KOPT-K1 (cell line): ENCODE results near the gene CRYL1.

Experiments used
- H3K27ac ChIP-seq: fragments of 200-600 bp; sonication (generic); 2 replicates; pipeline ENCODE4 v1.5.1; 2016; ENCODE audit warnings: antibody characterized with exemption, mild to moderate bottlenecking, low read depth, low read length; ENCODE audit not compliant: poor library complexity, severe bottlenecking
- H3K36me3 ChIP-seq: fragments of 200-600 bp; sonication (generic); 2 replicates; pipeline ENCODE4 v1.5.1; 2017; ENCODE audit warnings: antibody characterized with exemption, mild to moderate bottlenecking, low read length, moderate library complexity; ENCODE audit not compliant: insufficient read depth
- H3K9me3 ChIP-seq: fragments of 200-600 bp; sonication (generic); 2 replicates; pipeline ENCODE4 v1.5.1; 2017; ENCODE audit warnings: antibody characterized with exemption, low read length, mild to moderate bottlenecking; ENCODE audit not compliant: insufficient read depth, poor library complexity, severe bottlenecking

CRYL1 gene

DNA sequence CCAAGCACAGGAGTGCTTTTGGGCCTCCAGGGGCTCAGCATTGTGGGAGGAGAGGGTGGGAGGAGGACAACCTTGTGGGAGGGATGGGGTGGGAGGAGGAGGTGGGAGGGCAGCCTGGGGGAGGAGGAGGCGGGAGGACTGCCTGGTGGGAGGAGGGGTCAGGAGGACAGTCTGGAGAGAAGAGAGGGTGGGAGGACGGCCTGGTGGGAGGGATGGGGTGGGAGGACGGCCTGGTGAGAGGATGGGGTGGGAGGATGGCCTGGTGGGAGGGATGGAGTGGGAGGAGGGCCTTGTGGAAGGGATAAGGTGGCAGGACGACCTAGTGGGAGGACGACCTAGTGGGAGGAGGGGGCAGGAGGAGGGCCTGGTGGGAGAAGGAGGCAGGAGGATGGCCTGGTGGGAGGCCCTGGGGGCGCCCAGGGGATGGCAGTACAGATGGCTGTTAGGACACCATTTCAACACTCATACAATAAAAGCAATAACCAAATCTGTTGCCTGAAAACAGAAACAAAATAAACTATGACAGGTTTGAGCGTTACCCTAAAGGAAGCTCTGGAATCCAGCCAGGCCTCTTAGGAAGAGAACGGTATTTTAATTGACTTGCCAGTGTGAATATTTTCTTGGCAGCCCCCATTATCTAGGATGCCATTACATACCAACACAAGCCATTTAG, 63.7 kb downstream of the CRYL1 start:
- Histone ChIP-seq H3K9me3 (no peaks in the 10 kb centered on the region), H3K27ac (no peak overlapping the region), H3K36me3 (no peaks in the 10 kb centered on the region)

DNA sequence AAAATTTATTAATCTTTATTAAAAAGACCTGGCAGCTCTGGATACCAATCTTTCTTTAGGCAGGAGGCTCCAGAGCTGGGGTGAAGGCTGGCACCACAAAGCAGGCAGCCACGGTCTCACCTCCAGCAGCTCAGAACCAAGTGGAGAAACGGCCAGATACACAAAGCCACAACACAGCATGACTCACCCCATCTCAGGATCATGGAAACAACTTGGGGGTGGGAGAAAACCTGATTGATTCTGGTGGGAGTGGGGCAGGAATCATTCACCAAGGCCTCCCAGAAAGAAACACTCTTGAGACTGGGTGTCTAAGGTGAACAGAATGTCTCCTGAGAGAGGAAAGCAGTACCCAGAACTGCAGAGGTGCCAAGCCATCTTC, 64.2 kb downstream of the CRYL1 start:
- Histone ChIP-seq H3K27ac (no peak overlapping the region), H3K36me3 (no peaks in the 10 kb centered on the region), H3K9me3 (no peaks in the 10 kb centered on the region)

DNA sequence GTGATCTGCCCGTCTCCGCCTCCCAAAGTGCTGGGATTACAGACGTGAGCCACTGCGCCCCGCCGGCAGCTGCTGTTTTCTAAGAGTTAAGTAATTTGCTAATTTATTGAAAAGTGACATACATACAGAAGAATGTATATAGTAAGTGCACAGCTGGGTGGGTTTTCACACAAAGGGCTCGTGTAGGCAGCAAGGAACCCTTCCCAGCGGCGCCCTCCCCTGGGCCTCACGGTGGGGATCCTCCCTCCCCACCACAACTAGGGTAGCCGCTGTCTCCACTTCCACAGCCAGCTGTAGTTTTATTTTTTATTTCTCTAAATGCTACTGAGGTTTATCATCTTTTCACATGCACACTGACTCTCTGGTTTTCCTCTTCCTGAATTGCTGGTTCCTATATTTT, 64.9 kb downstream of the CRYL1 start:
- H3K27ac ChIP-seq, result no peak overlapping the region
- H3K36me3 ChIP-seq, result no peaks in the 10 kb centered on the region
- no peaks in the 10 kb centered on the region for H3K9me3 ChIP-seq

DNA sequence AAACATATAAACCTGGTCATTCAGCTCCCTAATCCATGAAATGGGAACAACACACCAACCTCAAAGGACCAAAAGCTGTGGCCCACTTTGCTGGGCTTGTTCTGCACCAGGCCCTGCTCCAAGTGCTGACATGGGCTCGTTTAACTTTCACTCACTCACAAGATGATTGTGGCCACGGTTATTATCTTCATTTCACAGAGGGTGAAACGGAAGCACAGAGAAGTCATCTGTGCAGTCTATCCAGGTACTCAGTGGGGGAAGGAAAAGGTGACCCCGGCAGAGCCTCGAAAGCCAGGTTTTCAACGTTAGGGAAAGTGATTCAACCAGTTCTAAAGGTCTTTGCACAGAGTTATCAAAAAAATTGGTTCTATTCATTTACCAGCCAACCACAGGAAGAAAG, 68.0 kb downstream of the CRYL1 start:
- Histone ChIP-seq H3K27ac (no peak overlapping the region), H3K9me3 (peaks cover 5% of the 10 kb centered on the region), H3K36me3 (no peaks in the 10 kb centered on the region)

DNA sequence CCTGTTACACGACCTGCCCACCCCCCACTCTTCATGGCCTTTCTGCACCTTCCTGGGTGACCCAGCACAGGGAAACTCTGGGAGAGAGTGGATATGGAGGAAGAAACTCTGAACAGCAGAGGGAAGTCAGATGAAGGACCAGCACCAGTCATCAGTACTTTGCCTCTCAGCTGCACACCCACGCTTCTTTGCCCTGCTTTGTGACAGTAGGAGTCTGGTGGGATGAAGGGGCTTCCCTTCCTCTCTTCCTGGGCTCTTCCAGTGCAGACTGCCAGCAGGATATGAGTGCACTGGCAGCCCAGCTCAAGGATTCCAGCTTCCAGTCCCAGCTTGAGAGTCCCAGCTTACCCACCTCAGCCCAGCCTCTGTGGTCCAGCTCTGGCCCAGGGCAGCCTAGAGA, 68.9 kb downstream of the CRYL1 start:
- Histone ChIP-seq H3K27ac (no peak overlapping the region), H3K36me3 (no peaks in the 10 kb centered on the region)

DNA sequence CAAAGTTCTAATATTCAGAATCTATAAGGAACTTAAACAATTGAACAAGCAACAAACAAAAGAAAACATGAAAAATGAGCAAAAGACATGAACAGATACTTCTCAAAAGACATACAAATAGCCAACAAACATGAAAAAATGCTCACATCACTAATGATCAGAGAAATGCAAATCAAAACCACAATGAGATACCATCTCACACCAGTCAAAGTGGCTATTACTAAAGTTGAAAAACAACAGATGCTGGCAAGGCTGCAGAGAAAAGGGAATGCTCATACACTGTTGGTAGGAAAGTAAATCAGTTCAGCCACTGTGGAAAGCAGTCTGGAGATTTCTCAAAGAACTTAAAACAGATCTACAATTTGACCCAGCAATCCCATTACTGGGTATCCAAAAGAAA, 74.3 kb downstream of the CRYL1 start:
- peaks cover 36% of the 10 kb centered on the region for H3K9me3 ChIP-seq
- no peaks in the 10 kb centered on the region for H3K36me3 ChIP-seq
- no peak overlapping the region for H3K27ac ChIP-seq

More for the DNA sequence above, 68.9 kb downstream of the CRYL1 start:
- H3K9me3 ChIP-seq, result peaks cover 5% of the 10 kb centered on the region

DNA sequence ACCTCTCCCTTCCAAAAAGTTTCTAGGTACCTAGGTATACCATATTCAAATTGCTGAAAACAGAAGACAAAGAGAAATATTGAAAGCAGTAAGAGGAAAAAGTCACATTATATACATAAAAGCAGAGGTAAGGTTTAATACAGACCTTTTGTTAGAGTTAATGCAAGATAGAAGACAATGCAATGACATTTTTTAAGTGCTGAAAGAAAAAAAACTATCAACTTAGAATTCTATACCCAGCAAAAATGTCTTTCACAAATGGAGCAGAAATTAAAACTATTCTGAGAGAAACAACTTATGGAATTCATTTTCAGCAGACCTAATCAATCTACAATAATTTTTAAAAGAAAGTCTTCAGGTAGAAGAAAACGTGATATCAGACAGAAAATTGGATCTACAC, 77.2 kb downstream of the CRYL1 start:
- no peak overlapping the region for H3K27ac ChIP-seq
- no peaks in the 10 kb centered on the region for H3K36me3 ChIP-seq
- peaks cover 40% of the 10 kb centered on the region for H3K9me3 ChIP-seq

DNA sequence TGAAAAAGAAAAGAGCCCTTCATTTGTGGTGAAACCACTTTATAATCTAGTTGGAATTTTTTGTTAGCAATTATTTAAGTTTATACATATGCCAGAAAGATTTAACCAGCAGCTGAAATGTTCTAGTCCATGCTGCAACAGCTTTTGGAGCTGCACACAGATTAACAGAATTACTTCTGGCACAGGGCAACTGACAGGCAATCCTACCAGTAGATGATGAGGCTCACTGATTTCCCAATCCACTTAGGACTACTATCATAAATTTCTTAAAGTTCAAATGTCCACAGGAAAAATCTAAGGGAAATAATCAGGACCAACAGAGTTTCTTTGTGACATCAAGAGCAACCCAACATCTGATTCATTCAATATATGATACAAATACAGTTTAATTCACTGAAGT, 78.8 kb downstream of the CRYL1 start:
- H3K9me3 ChIP-seq, result peaks cover 40% of the 10 kb centered on the region
- no peak overlapping the region for H3K27ac ChIP-seq
- no peaks in the 10 kb centered on the region for H3K36me3 ChIP-seq

DNA sequence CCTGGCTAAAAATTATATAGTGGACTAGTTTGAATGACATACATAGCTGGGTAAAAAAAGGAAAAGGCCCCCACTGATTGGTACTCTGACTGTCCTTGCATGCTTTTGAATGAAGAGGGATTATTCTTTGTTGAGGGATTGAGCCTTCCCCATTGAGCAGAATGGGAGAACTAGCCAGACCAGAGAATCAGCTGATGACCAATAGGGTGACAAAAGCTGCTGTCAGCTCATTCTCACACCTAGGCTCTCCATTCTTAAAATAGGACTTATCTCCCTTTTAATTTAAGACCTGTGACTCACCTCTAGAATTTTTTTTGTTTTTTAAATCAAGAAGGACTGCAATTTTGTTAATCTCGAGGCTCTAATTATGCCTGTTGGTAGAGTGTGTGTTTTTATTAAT, 79.3 kb downstream of the CRYL1 start:
- Histone ChIP-seq H3K9me3 (peaks cover 40% of the 10 kb centered on the region), H3K36me3 (no peaks in the 10 kb centered on the region), H3K27ac (no peak overlapping the region)

DNA sequence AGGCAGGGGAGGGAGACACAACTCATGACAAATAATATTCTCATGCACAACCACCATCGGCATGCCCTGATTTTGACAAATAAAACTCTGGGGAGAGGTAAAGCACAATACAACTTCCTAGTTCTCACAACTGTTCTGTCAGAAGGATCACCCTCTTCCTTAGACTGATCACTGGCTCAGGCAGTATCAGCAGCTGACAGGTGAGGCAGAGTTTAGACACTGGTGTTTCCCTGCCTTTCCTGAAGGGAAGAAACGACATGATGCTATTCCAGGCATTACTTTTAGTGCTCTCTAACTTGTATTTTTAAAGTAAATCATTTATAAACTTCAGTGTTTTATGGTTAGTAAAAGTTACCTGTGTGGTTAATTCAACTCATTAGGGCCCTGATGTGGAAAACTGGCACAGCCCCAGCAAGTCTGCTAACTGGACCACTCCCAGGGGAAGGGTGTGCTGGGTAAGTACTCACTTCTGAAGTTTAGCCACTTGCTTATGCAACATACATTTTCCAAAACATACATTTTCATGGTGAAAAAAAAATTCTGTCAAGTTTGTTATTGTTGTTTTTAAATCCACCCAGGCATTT, 82.8 kb downstream of the CRYL1 start:
- Histone ChIP-seq H3K9me3 (peaks cover 21% of the 10 kb centered on the region), H3K36me3 (no peaks in the 10 kb centered on the region), H3K27ac (no peak overlapping the region)

DNA sequence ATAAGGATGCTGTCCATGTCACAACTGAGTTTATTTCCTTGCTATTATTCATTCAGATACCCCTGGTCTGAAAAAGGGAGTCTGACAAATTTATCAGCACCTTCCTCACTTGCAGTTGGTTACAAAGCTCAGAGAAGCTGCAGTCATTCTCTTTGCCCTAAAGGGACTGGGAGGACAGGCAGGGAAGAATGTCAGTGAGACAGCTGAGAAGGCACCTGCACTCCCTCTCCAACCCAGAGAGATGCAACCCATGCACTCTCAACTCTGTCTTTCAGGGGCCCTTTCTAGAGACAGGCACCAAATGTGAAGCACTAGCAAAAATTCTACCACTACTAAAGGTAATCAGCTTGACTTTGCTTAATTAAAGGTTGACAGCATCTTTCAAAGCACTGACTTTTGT, 83.3 kb downstream of the CRYL1 start:
- Histone ChIP-seq H3K27ac (no peak overlapping the region), H3K9me3 (peaks cover 16% of the 10 kb centered on the region), H3K36me3 (no peaks in the 10 kb centered on the region)

DNA sequence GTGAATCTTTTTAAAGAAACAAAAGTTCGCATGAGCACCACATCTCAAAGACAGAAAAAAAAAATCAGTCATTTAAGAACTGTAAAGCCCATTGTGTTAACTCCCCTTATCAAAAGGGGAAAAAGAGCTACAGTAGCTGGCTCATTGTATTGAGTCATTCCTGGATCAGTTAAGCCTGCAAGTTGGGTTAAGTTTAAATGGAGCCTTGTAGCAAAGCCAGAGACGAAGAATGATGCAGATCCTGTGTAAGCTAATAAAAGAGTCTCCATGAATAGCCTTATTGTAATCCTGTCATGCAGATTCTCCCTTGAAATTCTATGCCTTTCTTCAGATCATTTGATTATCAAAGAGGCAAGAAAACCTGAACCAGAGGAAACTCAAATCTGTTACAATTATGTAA, 83.8 kb downstream of the CRYL1 start:
- Histone ChIP-seq H3K27ac (no peak overlapping the region), H3K9me3 (peaks cover 11% of the 10 kb centered on the region), H3K36me3 (no peaks in the 10 kb centered on the region)

DNA sequence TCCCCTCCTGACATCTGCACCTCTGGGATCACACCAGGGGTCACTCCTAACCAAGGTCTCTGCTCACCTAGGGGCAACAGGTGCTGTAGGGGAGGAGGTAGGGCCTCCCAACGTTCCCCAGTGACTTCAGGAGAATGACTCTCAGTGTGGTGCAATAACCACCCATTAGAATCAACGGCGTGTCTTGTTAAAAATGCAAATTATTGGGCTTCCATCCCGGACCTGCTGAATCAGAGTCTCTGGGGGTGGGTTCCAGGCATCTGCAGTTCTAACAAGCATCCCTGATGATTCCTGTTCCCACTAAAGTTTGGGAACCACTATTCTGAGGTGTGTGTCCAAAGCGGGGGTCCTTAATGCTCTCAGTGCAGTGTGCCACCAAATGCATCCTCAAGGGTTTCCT, 84.6 kb downstream of the CRYL1 start:
- Histone ChIP-seq H3K36me3 (no peaks in the 10 kb centered on the region), H3K9me3 (peaks cover 9% of the 10 kb centered on the region), H3K27ac (no peak overlapping the region)

DNA sequence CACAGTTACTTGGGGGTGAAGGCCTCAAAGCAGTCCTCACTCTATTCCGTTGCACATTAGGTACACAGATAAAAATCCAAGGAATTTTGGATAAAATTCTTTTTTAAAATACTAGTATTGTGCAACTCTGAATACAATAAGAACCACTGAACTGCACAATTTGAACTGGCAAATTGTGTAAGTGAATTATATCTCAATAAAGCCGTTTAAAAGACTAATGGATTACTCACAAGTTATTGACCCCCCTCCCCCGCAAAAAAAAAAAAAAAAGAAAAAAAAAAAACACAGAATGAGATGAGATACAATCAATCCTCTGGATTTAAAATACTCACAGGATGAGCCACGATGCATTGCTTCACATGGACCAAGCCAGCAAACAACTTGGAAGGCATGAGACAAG, 86.4 kb downstream of the CRYL1 start:
- H3K36me3 ChIP-seq, result no peaks in the 10 kb centered on the region
- H3K9me3 ChIP-seq, result no peaks in the 10 kb centered on the region
- no peak overlapping the region for H3K27ac ChIP-seq

DNA sequence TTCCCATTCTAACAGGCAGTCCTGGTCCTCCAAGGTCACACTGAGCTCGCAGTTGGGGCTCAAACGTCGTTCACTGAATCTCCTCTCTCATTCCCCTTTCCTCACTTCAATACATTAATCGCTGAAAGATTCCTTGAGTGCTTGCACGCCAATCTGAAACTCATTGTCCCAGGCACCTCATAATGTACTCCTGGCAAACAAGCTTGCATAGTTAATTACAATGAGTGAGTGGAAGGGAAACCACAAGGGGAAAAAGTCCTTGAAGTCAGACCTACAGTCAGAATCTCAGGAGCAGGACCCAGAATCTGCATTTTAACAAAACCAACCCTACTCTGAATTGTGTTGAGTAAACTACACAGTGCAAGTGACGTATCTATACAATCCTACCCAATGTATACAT, 86.9 kb downstream of the CRYL1 start:
- H3K36me3 ChIP-seq, result no peaks in the 10 kb centered on the region
- no peaks in the 10 kb centered on the region for H3K9me3 ChIP-seq
- H3K27ac ChIP-seq, result no peak overlapping the region

DNA sequence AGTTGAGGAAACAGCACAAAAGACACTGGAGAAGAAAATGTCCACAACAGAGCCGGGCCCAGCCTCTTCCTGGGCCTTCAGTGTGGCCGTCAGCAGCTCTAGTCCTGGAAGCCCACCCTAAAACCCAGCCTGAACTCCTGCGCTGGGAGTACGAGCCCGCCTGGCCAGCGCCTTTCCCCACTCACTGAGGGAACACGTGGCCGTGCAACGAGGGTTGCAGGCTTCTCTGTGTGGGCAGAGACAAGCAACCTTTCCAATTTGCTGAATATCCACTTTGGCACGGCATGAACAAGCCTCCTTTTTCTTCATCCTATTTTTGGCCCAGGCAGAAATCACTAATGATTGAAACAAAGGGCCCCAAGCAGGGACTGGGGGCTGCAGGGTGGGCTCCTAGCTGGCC, 89.2 kb downstream of the CRYL1 start:
- H3K36me3 ChIP-seq, result no peaks in the 10 kb centered on the region
- H3K27ac ChIP-seq, result no peak overlapping the region
- no peaks in the 10 kb centered on the region for H3K9me3 ChIP-seq
